WI38 (cell line): Measurements from ENCODE around the gene ENTREP3.

ENCODE experiments used
- H3K4me3 ChIP-seq: 2 replicates; pipeline ENCODE4 v1.5.1; 2011; ENCODE audit warnings: low read depth, mild to moderate bottlenecking, control low read depth, low read length
- TF ChIP-seq, protein P1 (sequence below): IDR thresholded peaks from 2 replicates; pipeline ENCODE4 v1.5.1; 2012; ENCODE audit warnings: low read depth, mild to moderate bottlenecking, control low read depth, low read length

The ENTREP3 gene

DNA sequence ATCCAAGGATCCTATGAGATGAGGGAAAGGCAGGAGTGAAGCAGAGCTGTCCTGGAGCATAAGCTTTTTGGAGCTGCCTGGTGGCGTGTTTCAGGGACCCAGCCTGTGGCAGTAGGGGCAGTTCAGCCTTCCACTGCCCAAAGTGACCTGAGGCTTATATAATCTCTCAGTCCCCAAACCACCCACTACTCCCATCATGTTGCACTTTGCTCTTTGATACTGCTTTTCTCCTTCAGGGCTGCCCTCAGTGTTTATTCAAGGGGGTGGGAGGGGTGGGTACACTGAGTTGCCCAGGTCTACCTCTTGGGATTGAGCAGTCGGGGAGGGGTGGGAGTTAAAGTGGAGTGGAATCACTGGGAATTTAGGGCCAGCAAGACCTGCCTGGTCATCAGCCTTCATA, 31.3 kb upstream of the ENTREP3 start:
- no peak overlapping the region for H3K4me3 ChIP-seq
- TF ChIP-seq, protein P1, sequence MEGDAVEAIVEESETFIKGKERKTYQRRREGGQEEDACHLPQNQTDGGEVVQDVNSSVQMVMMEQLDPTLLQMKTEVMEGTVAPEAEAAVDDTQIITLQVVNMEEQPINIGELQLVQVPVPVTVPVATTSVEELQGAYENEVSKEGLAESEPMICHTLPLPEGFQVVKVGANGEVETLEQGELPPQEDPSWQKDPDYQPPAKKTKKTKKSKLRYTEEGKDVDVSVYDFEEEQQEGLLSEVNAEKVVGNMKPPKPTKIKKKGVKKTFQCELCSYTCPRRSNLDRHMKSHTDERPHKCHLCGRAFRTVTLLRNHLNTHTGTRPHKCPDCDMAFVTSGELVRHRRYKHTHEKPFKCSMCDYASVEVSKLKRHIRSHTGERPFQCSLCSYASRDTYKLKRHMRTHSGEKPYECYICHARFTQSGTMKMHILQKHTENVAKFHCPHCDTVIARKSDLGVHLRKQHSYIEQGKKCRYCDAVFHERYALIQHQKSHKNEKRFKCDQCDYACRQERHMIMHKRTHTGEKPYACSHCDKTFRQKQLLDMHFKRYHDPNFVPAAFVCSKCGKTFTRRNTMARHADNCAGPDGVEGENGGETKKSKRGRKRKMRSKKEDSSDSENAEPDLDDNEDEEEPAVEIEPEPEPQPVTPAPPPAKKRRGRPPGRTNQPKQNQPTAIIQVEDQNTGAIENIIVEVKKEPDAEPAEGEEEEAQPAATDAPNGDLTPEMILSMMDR: no peak

DNA sequence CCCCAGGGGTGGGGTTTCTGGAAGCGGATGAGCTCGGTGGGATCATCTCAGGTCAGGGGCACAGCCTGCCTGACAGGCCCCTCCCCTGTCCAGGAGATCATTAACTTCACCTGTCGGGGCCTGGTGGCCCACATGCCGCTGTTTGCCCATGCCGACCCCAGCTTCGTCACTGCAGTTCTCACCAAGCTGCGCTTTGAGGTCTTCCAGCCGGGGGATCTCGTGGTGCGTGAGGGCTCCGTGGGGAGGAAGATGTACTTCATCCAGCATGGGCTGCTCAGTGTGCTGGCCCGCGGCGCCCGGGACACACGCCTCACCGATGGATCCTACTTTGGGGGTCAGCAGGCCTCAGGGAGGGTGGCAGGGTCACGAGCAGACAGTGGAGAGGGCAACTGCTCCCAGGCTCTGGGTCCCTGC, 30.4 kb upstream of the ENTREP3 start:
- TF ChIP-seq, protein P1: no peak

DNA sequence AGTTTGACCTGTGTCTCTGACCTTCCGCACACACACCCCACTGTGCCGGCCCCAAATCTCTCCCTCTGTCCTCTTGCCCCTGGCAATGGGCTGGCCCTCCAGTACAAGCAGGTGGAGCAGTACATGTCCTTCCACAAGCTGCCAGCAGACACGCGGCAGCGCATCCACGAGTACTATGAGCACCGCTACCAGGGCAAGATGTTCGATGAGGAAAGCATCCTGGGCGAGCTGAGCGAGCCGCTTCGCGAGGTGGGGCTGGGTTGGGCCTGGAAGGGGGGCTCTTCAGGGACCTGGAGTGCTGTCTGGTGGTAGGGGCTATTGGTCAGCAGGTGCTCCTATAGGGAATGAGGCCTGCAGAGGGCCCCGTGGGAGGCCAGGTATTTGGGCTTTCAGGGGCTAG, 29.8 kb upstream of the ENTREP3 start:
- TF ChIP-seq, protein P1: no peak
- H3K4me3 ChIP-seq: no peak overlapping the region

More for the DNA sequence above, 30.4 kb upstream of the ENTREP3 start:
- H3K4me3 ChIP-seq: no peak overlapping the region

DNA sequence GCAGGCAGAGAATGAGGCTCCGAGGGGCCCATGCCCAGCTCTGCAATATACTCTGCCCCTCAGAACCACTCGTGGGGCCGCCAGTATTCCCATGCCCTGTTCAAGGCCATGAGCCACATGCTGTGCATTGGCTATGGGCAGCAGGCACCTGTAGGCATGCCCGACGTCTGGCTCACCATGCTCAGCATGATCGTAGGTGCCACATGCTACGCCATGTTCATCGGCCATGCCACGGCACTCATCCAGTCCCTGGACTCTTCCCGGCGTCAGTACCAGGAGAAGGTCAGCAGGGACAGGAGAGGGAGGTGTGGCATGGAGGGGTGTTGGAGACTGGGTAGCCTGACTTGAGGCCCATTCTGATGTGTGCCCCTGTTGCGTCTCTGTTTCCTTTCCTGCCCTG, 29.2 kb upstream of the ENTREP3 start:
- TF ChIP-seq, protein P1: no peak
- no peak overlapping the region for H3K4me3 ChIP-seq

DNA sequence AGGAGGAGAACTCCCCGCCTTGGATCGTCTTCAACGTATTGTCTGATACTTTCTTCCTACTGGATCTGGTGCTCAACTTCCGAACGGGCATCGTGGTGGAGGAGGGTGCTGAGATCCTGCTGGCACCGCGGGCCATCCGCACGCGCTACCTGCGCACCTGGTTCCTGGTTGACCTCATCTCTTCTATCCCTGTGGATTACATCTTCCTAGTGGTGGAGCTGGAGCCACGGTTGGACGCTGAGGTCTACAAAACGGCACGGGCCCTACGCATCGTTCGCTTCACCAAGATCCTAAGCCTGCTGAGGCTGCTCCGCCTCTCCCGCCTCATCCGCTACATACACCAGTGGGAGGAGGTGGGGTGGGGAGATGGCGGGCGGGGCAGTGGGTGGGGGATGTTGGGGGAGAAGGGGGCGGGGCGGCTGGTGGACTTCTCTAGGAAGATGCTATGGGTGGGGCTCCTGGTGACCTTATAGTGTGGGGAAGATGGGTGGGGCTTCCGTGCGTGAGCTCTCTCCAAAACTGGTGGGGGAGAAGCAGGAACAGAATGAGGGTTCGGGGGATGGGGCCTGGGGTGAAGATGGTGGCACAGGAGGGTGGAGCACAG, 27.3 kb upstream of the ENTREP3 start:
- no peak overlapping the region for H3K4me3 ChIP-seq
- TF ChIP-seq, protein P1: no peak

DNA sequence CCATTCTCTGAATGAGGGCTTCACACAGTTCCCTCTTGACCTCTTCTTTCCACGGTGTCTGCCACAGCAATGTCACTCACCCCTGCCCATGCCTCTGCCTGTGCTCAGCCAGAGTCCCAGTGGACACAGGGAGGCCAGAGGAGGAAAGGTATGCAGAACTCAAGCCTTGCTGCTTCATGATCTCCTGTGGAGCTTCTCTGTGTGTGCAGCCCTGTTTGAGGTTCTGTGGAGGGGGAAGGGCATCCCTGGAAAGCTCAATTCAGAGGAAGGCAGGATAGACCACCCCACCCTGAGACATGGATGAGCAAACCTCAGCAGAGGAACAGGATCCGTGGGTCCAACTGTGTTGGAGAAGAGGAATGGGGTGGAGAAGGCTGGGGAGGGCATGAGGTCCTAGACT, 24.0 kb upstream of the ENTREP3 start:
- no peak overlapping the region for H3K4me3 ChIP-seq
- TF ChIP-seq, protein P1: no peak

DNA sequence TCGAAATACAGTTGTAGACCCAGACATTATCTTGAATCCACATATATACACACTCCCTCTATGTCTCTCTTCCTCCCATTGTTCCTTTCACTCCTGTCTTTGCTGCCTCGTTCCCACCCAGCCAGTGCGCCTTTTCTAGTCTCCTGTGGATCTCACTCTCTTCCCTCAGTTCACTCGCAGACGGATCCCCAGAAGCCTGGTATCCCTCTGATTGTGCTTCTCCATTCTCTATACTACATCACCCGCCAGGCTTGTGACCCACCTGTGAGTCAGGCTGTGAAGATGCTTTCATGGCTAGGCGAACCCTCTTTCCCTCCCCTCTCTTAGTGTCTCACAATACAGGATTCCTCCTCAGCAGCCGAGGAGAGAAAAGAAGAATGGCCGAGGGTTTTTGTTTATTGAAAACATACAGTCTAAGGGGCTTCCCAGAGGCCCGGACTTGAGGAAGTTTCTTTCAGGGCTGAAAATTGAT, 23.4 kb upstream of the ENTREP3 start:
- TF ChIP-seq, protein P1: no peak
- H3K4me3 ChIP-seq: no peak overlapping the region
